Tibial artery (tissue), 4 donors: ENCODE measurements around the gene BAAT.
A peak's percentile ranks its signal among the peaks of the same experiment; 100 is the strongest.

ENCODE experiments used
- DNase-seq, 2 donors: peaks; one replicate each; pipeline ENCODE4 v3.0.0-alpha.2; 2019
- H3K27ac ChIP-seq, 2 donors: fragments of 200-600 bp; sonication (generic) in 1 of 2; 1 replicate in 1 of 2; 2 replicates in 1 of 2; pipeline ENCODE4 v1.5.1; 2018 to 2019; ENCODE audit warnings: mild to moderate bottlenecking in 1 of 2
- H3K27me3 ChIP-seq, 2 donors: fragments of 200-600 bp; sonication (generic) in 1 of 2; one replicate each; pipeline versions ENCODE4 v1.5.1 to v1.6.0; 2016 to 2019
- H3K36me3 ChIP-seq, 3 donors: fragments of 200-600 bp; sonication (generic) in 2 of 3; one replicate each; pipeline ENCODE4 v1.5.1; 2016 to 2019; ENCODE audit warnings: mild to moderate bottlenecking in 2 of 3
- H3K4me1 ChIP-seq, 4 donors: fragments of 200-600 bp; sonication (generic) in 2 of 4; 1 replicate in 3 of 4; 2 replicates in 1 of 4; pipeline ENCODE4 v1.5.1; 2016 to 2019
- H3K4me3 ChIP-seq, 2 donors: fragments of 200-600 bp; sonication (generic) in 1 of 2; 1 replicate in 1 of 2; 2 replicates in 1 of 2; pipeline ENCODE4 v1.5.1; 2018 to 2019; ENCODE audit warnings: mild to moderate bottlenecking in 2 of 2
- H3K9me3 ChIP-seq, 3 donors: fragments of 200-600 bp; sonication (generic) in 1 of 3; one replicate each; pipeline ENCODE4 v1.5.1; 2016 to 2019
- CTCF ChIP-seq, 2 experiments: fragments of 200-600 bp in 1 of 2; fragments of 450-650 bp in 1 of 2; IDR thresholded peaks; one replicate each; pipeline ENCODE4 v1.5.1; 2017 to 2019; ENCODE audit warnings: antibody characterized with exemption in 2 of 2, mild to moderate bottlenecking in 1 of 2, moderate library complexity in 1 of 2
- intact Hi-C: fragments of 100-400 bp; cut with DNase I; formaldehyde crosslinking; loops from one replicate; pipeline ENCODE4 v1.15.0; 2023; ENCODE audit warnings: low total_unique reads

Gene BAAT

GRCh38 chr9:101408374-101409078 lies 23.7 kb upstream of the BAAT start:
- no peaks in the 10 kb centered on the region for H3K27me3 ChIP-seq
- DNase-seq: no peak
- no peak for TF ChIP-seq CTCF (IDR thresholded peaks at IDR 0.05)
- peaks cover 42 to 97% (median 73%) of the 10 kb centered on the region in 3 donors for H3K9me3 ChIP-seq
- H3K4me1 ChIP-seq: no peaks in the 10 kb centered on the region
- no peak overlapping the region for H3K4me3 ChIP-seq
- no peak overlapping the region for H3K27ac ChIP-seq
- peaks cover 64 to 90% (median 82%) of the 10 kb centered on the region in 3 donors for H3K36me3 ChIP-seq
- intact Hi-C loops: no loop called here

DNA sequence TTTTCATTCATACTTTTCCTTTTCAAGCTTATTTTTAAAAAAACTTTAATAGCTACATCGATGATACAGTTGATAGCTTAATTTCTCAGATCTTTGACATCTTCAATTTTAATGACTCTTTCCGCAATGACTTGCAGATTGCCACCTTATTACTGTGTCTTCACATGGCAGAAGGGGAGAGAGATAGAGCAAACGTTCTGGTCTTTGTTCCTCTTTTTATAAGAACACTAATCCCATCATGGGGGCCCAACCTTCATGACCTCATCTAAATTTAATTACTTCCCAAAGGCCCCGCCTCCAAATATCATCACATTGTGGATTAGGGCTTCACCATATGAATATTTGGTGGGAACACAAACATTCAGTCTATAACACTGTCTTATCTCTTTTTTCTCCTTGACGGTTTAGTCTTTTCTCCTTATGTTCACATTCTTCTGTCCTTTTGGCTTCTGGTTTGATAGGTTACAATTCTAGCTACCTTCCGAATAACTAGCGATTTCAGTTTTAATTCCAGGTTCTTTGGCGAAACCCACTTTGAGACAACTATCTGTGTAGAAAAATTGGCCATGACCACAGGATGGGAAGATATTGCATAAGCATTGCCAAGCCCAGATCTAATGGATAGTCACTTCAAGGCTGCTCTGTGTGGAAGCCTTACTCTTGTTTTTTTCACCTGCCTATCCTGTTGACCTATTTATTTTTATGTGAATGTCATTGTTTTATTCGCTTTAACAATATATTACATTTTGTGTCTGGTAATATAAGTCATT lies 18.9 kb upstream of the BAAT start:
- Histone ChIP-seq H3K27ac (no peak overlapping the region), H3K36me3 (peaks cover 84 to 87% (median 87%) of the 10 kb centered on the region in 3 donors), H3K4me1 (peaks cover 0 to 21% (median 15%) of the 10 kb centered on the region in 4 donors), H3K9me3 (peaks cover 18 to 63% (median 28%) of the 10 kb centered on the region in 3 donors), H3K4me3 (no peak overlapping the region), H3K27me3 (no peaks in the 10 kb centered on the region)
- no peak for TF ChIP-seq CTCF (IDR thresholded peaks at IDR 0.05)
- no peak for DNase-seq
- intact Hi-C loops: no loop called here

- no peak for DNase-seq
- Histone ChIP-seq H3K27ac (no peak overlapping the region), H3K4me3 (peak overlapping the region; percentile 77 to 82), H3K36me3 (peaks cover 48 to 52% (median 51%) of the 10 kb centered on the region in 3 donors), H3K27me3 (no peaks in the 10 kb centered on the region), H3K4me1 (peaks cover 0 to 38% (median 21%) of the 10 kb centered on the region in 4 donors), H3K9me3 (peaks cover 0 to 27% (median 0%) of the 10 kb centered on the region in 3 donors)
- intact Hi-C loops: no loop called here
- no peak for TF ChIP-seq CTCF (IDR thresholded peaks at IDR 0.05)
These were observed 15.3 kb upstream of the BAAT start for GRCh38 chr9:101400120-101400519.

DNA sequence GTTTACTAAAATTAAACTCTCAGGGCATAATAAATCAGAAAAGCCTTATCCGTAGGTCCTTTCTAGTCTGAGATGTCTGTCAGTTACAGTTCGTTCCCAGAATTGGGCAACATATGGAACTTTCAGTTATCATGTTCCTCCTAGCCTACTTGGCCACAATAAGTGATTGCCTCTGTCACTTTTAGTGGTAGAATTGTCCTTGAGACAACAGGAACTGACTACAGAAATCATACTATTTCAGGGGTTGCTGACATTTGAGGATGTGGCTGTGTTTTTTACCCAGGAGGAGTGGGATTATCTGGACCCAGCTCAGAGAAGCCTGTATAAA lies 14.8 kb upstream of the BAAT start:
- TF ChIP-seq CTCF (IDR thresholded peaks at IDR 0.05): no peak
- Histone ChIP-seq H3K27me3 (no peaks in the 10 kb centered on the region), H3K27ac (peak overlapping the region; percentile 85 to 89), H3K36me3 (peaks cover 43 to 46% (median 46%) of the 10 kb centered on the region in 3 donors), H3K9me3 (peaks cover 0 to 22% (median 0%) of the 10 kb centered on the region in 3 donors), H3K4me1 (peaks cover 0 to 38% (median 21%) of the 10 kb centered on the region in 4 donors), H3K4me3 (peak overlapping the region; percentile 77 to 82)
- no peak for DNase-seq
- intact Hi-C loops: loop anchor here (5.0 kb wide), 1 partner anchor 133 kb away; the partner anchor contains the start of gene RNF20

- TF ChIP-seq CTCF (IDR thresholded peaks at IDR 0.05): no peak
- peak overlapping the region; percentile 77 to 82 for H3K4me3 ChIP-seq
- peak overlapping the region; percentile 85 to 89 for H3K27ac ChIP-seq
- H3K4me1 ChIP-seq: peaks cover 0 to 38% (median 21%) of the 10 kb centered on the region in 4 donors
- H3K36me3 ChIP-seq: peaks cover 38 to 41% (median 40%) of the 10 kb centered on the region in 3 donors
- intact Hi-C loops: loop anchor here (5.0 kb wide), 1 partner anchor 133 kb away; the partner anchor contains the start of gene RNF20
- DNase-seq: peak in 1 of 2 donors; percentile 47
- H3K9me3 ChIP-seq: peaks cover 0 to 19% (median 0%) of the 10 kb centered on the region in 3 donors
- no peaks in the 10 kb centered on the region for H3K27me3 ChIP-seq
These were observed 14.3 kb upstream of the BAAT start for GRCh38 chr9:101398930-101399642.
